HG02973 (cell line): Measurements from ENCODE around the gene HOXB9.

Experiments used
- ATAC-seq: cut with Tn5 transposase; IDR thresholded peaks from one replicate; pipeline ENCODE4 v1.9.1; 2021; ENCODE audit warnings: moderate library complexity; ENCODE audit not compliant: unreplicated experiment

The HOXB9 gene

GRCh38 chr17:48612854-48613691 is 13.1 kb downstream of the HOXB9 start:
- no peak for ATAC-seq

- ATAC-seq, result no peak
Measured at GRCh38 chr17:48612456-48612853, 13.7 kb downstream of the HOXB9 start.

GRCh38 chr17:48611681-48612455 is 14.3 kb downstream of the HOXB9 start:
- no peak for ATAC-seq

GRCh38 chr17:48611213-48611612 is 14.9 kb downstream of the HOXB9 start:
- no peak for ATAC-seq

- ATAC-seq, result no peak
Measured at GRCh38 chr17:48610282-48611211, 15.6 kb downstream of the HOXB9 start, which contains the start of gene HOXB7. Gene HOXB7 (minus strand): TSS chr17:48611017. CDS start chr17:48610918, 99 bp downstream.

GRCh38 chr17:48609759-48610281 is 16.3 kb downstream of the HOXB9 start:
- no peak for ATAC-seq

GRCh38 chr17:48609033-48609432 is 17.1 kb downstream of the HOXB9 start:
- no peak for ATAC-seq

- ATAC-seq, result no peak
Measured at GRCh38 chr17:48608494-48608834, 17.7 kb downstream of the HOXB9 start.

GRCh38 chr17:48606892-48607614 is 19.1 kb downstream of the HOXB9 start:
- no peak for ATAC-seq

GRCh38 chr17:48605991-48606891 is 19.9 kb downstream of the HOXB9 start:
- no peak for ATAC-seq

- no peak for ATAC-seq
Measured at GRCh38 chr17:48605409-48605919, 20.7 kb downstream of the HOXB9 start.

GRCh38 chr17:48604770-48605329 is 21.3 kb downstream of the HOXB9 start, which contains the start of gene HOXB6:
Gene HOXB6 (minus strand): TSS chr17:48604986. CDS start chr17:48598150, 6,836 bp downstream.
- ATAC-seq, result no peak

- ATAC-seq, result no peak
Measured at GRCh38 chr17:48603959-48604769, 22.0 kb downstream of the HOXB9 start.

GRCh38 chr17:48601539-48602425 is 24.4 kb downstream of the HOXB9 start:
- no peak for ATAC-seq

GRCh38 chr17:48601207-48601538 is 25.0 kb downstream of the HOXB9 start:
- ATAC-seq, result no peak

GRCh38 chr17:48600244-48601098 is 25.7 kb downstream of the HOXB9 start:
- ATAC-seq, result no peak
